SK-N-SH treated with all-trans-retinoic acid at 6 μM for 48 hours (cell line): ENCODE measurements around the gene CACNA1C.

Source experiments
- ATAC-seq: fragments of 200-7000 bp; cut with Tn5 transposase; 3 replicates; pipeline ENCODE4 v1.9.1; 2020; ENCODE audit warnings: mild to moderate bottlenecking, moderate library complexity
- ARNTL ChIP-seq: fragments of 450-650 bp; formaldehyde crosslinking; IDR thresholded peaks from 2 replicates; pipeline ENCODE4 v1.5.0; 2020; ENCODE audit warnings: low read depth, mild to moderate bottlenecking, moderate library complexity, borderline replicate concordance
- BACH2 ChIP-seq: fragments of 250-450 bp; sonication (Bioruptor Pico); IDR thresholded peaks from 2 replicates; pipeline ENCODE4 v1.9.0; 2021; ENCODE audit warnings: mild to moderate bottlenecking, borderline replicate concordance
- CREB5 ChIP-seq: fragments of 250-450 bp; sonication (Bioruptor Pico); IDR thresholded peaks from 2 replicates; pipeline ENCODE4 v1.5.1; 2020; ENCODE audit warnings: low read depth, mild to moderate bottlenecking, moderate library complexity
- CSDC2 ChIP-seq: fragments of 250-450 bp; sonication (Bioruptor Pico); IDR thresholded peaks from 2 replicates; pipeline ENCODE4 v1.5.0; 2020; ENCODE audit warnings: mild to moderate bottlenecking, moderate library complexity
- CSRNP3 ChIP-seq: fragments of 250-450 bp; sonication (Bioruptor Pico); IDR thresholded peaks from 2 replicates; pipeline ENCODE4 v1.5.1; 2021; ENCODE audit warnings: mild to moderate bottlenecking, moderate library complexity
- ESRRG ChIP-seq: fragments of 250-450 bp; sonication (Bioruptor Pico); IDR thresholded peaks from 2 replicates; pipeline ENCODE4 v1.6.1; 2021; ENCODE audit warnings: mild to moderate bottlenecking
- GLIS3 ChIP-seq: fragments of 250-450 bp; sonication (Bioruptor Pico); IDR thresholded peaks from 2 replicates; pipeline ENCODE4 v1.5.0; 2020; ENCODE audit warnings: mild to moderate bottlenecking, moderate library complexity
- ISL1 ChIP-seq: fragments of 250-450 bp; sonication (Bioruptor Pico); IDR thresholded peaks from 2 replicates; pipeline ENCODE4 v2.1.2; 2022; ENCODE audit warnings: mild to moderate bottlenecking, moderate library complexity
- OSR1 ChIP-seq: fragments of 250-450 bp; sonication (Bioruptor Pico); IDR thresholded peaks from 2 replicates; pipeline ENCODE4 v1.8.0; 2022; ENCODE audit warnings: moderate library complexity, mild to moderate bottlenecking, inconsistent platforms
- PATZ1 ChIP-seq: fragments of 250-450 bp; sonication (Bioruptor Pico); IDR thresholded peaks from 2 replicates; pipeline ENCODE4 v1.8.0; 2020; ENCODE audit warnings: mild to moderate bottlenecking, moderate library complexity, borderline replicate concordance
- POU6F1 ChIP-seq: fragments of 250-450 bp; sonication (Bioruptor Pico); IDR thresholded peaks from 2 replicates; pipeline ENCODE4 v1.8.0; 2021; ENCODE audit warnings: low read depth, mild to moderate bottlenecking, moderate library complexity, borderline replicate concordance
- PPARA ChIP-seq: fragments of 250-450 bp; sonication (Bioruptor Pico); IDR thresholded peaks from 2 replicates; pipeline ENCODE4 v1.5.0; 2020; ENCODE audit warnings: mild to moderate bottlenecking, borderline replicate concordance
- RARB ChIP-seq: fragments of 250-450 bp; sonication (Bioruptor Pico); IDR thresholded peaks from 2 replicates; pipeline ENCODE4 v1.8.0; 2021; ENCODE audit warnings: mild to moderate bottlenecking, moderate library complexity
- SNAI2 ChIP-seq: fragments of 250-450 bp; sonication (Bioruptor Pico); IDR thresholded peaks from 2 replicates; pipeline ENCODE4 v1.5.0; 2020; ENCODE audit warnings: mild to moderate bottlenecking, moderate library complexity
- TCF4 ChIP-seq: fragments of 250-450 bp; sonication (Bioruptor Pico); IDR thresholded peaks from 2 replicates; pipeline ENCODE4 v1.8.0; 2021; ENCODE audit warnings: mild to moderate bottlenecking, moderate library complexity, borderline replicate concordance
- TOX ChIP-seq: fragments of 250-450 bp; sonication (Bioruptor Pico); IDR thresholded peaks from 2 replicates; pipeline ENCODE4 v1.8.0; 2021; ENCODE audit warnings: mild to moderate bottlenecking, moderate library complexity, borderline replicate concordance
- TSHZ2 ChIP-seq: fragments of 250-450 bp; sonication (Bioruptor Pico); IDR thresholded peaks from 2 replicates; pipeline ENCODE4 v1.5.0; 2020; ENCODE audit warnings: mild to moderate bottlenecking, moderate library complexity
- ZFP3 ChIP-seq: fragments of 250-450 bp; sonication (Bioruptor Pico); IDR thresholded peaks from 2 replicates; pipeline ENCODE4 v1.5.0; 2020; ENCODE audit warnings: mild to moderate bottlenecking, moderate library complexity
- ZFP30 ChIP-seq: fragments of 450-650 bp; formaldehyde crosslinking; IDR thresholded peaks from 2 replicates; pipeline ENCODE4 v1.5.0; 2022; ENCODE audit warnings: mild to moderate bottlenecking, moderate library complexity
- ZNF565 ChIP-seq: fragments of 450-650 bp; formaldehyde crosslinking; conservative IDR thresholded peaks from 2 replicates; pipeline ENCODE4 v1.5.0; 2020; ENCODE audit warnings: low read depth, mild to moderate bottlenecking, moderate library complexity
- ZNF70 ChIP-seq: fragments of 450-650 bp; formaldehyde crosslinking; IDR thresholded peaks from 2 replicates; pipeline ENCODE4 v1.5.0; 2020; ENCODE audit warnings: mild to moderate bottlenecking, moderate library complexity
- ZNF8 ChIP-seq: fragments of 450-650 bp; formaldehyde crosslinking; IDR thresholded peaks from 2 replicates; pipeline ENCODE4 v1.5.0; 2020; ENCODE audit warnings: mild to moderate bottlenecking, moderate library complexity

CACNA1C gene

GRCh38 chr12:2218706-2219105, 165.9 kb downstream of the CACNA1C start:
- TF ChIP-seq OSR1 (no peak), ESRRG (CRISPR knock-in tag) (no peak), ARNTL (CRISPR knock-in tag) (no peak), SNAI2 (CRISPR knock-in tag) (no peak)
- no peak for ATAC-seq

GRCh38 chr12:2221030-2221621, 168.3 kb downstream of the CACNA1C start:
- TF ChIP-seq CSDC2 (CRISPR knock-in tag) (no peak), ARNTL (CRISPR knock-in tag) (no peak), PPARA (CRISPR knock-in tag) (no peak), TSHZ2 (CRISPR knock-in tag) (no peak), CREB5 (CRISPR knock-in tag) (no peak)
- no peak for ATAC-seq

GRCh38 chr12:2222691-2223090, 169.9 kb downstream of the CACNA1C start:
- ATAC-seq, result no peak
- no peak for TF ChIP-seq PATZ1 (CRISPR knock-in tag)
- TF ChIP-seq GLIS3 (CRISPR knock-in tag), result no peak

- TF ChIP-seq CREB5 (CRISPR knock-in tag) (no peak), RARB (CRISPR knock-in tag) (no peak), ZNF8 (CRISPR knock-in tag) (no peak), OSR1 (no peak), ZFP3 (CRISPR knock-in tag) (no peak), TCF4 (CRISPR knock-in tag) (no peak), GLIS3 (CRISPR knock-in tag) (no peak), ESRRG (CRISPR knock-in tag) (no peak), ZFP30 (no peak), TSHZ2 (CRISPR knock-in tag) (no peak), ISL1 (CRISPR knock-in tag) (no peak), POU6F1 (no peak), ZNF565 (CRISPR knock-in tag) (no peak), BACH2 (CRISPR knock-in tag) (no peak), CSRNP3 (CRISPR knock-in tag) (no peak), CSDC2 (CRISPR knock-in tag) (no peak), ARNTL (CRISPR knock-in tag) (no peak), ZNF70 (no peak), TOX (no peak)
- TF ChIP-seq, all 23 proteins: peak for 0
- ATAC-seq, result no peak
These were observed 172.2 kb downstream of the CACNA1C start for GRCh38 chr12:2224961-2225360.
